Ascending aorta (tissue), 2 donors: ENCODE results near the gene FLNA. TPM values are rescaled to one million over a fixed set of nuclear protein-coding genes. Genes with fewer than 3 reads are reported as not detected.

Experiments
- DNase-seq, 2 donors: peaks; one replicate each; pipeline ENCODE4 v3.0.0-alpha.2; 2019; ENCODE audit warnings: low spot score in 2 of 2
- H3K27ac ChIP-seq, 2 donors: fragments of 200-600 bp; sonication (generic); one replicate each; pipeline ENCODE4 v1.5.1; 2016 to 2017; ENCODE audit warnings: mild to moderate bottlenecking in 1 of 2
- H3K27me3 ChIP-seq: fragments of 200-600 bp; sonication (generic); one replicate; pipeline ENCODE4 v1.5.1; 2017
- H3K36me3 ChIP-seq, 2 donors: fragments of 200-600 bp; sonication (generic); one replicate each; pipeline ENCODE4 v1.5.1; 2016
- H3K4me1 ChIP-seq, 2 donors: fragments of 200-600 bp; sonication (generic); one replicate each; pipeline ENCODE4 v1.5.1; 2016 to 2017; ENCODE audit warnings: mild to moderate bottlenecking in 1 of 2
- H3K4me3 ChIP-seq, 2 donors: fragments of 200-600 bp; sonication (generic); one replicate each; pipeline ENCODE4 v1.5.1; 2016 to 2017; ENCODE audit warnings: mild to moderate bottlenecking in 1 of 2
- H3K9me3 ChIP-seq, 2 donors: fragments of 200-600 bp; sonication (generic); one replicate each; pipeline ENCODE4 v1.5.1; 2016
- CTCF ChIP-seq, 3 experiments: fragments of 200-600 bp in 2 of 3; fragments of 450-650 bp in 1 of 3; sonication (generic) in 2 of 3; IDR thresholded peaks; one replicate each; pipeline ENCODE4 v1.5.1; 2016 to 2019; ENCODE audit warnings: antibody characterized with exemption in 3 of 3, mild to moderate bottlenecking in 1 of 3, moderate library complexity in 1 of 3
- intact Hi-C: fragments of 100-400 bp; cut with DNase I; formaldehyde crosslinking; loops from one replicate; pipeline ENCODE4 v1.15.1; 2023
- total RNA-seq: library from RNA; depleted of rRNA; stranded (reverse); fragments of >200 nt; gene quantifications from one replicate; pipeline ENCODE4 v1.1.0, GENCODE V29; 2016

Gene FLNA
- total RNA-seq, 1 donor from 2014 or later = 6,152 TPM

GRCh38 chrX:154373340-154374306, 811 bp downstream of the FLNA start:
- peak; percentile 44 to 59 (median 47) for TF ChIP-seq CTCF (IDR thresholded peaks at IDR 0.05)
- Histone ChIP-seq H3K4me3 (peak overlapping the region; percentile 64 to 91), H3K27ac (peak overlapping the region; percentile 97), H3K4me1 (peaks cover 2 to 7% of the 10 kb centered on the region in 2 donors), H3K27me3 (no peaks in the 10 kb centered on the region), H3K9me3 (no peaks in the 10 kb centered on the region), H3K36me3 (peaks cover 20 to 42% of the 10 kb centered on the region in 2 donors)
- intact Hi-C loops = loop anchor here (10.0 kb wide), 1 partner anchor 899 kb away; the partner anchor contains the start of gene HAUS7
- peak in 1 of 2 donors; percentile 90 for DNase-seq

- peaks cover 25 to 52% of the 10 kb centered on the region in 2 donors for H3K36me3 ChIP-seq
- peak overlapping the region; percentile 97 for H3K27ac ChIP-seq
- peak overlapping the region; percentile 64 to 91 for H3K4me3 ChIP-seq
- H3K27me3 ChIP-seq = no peaks in the 10 kb centered on the region
- no peak for DNase-seq
- H3K4me1 ChIP-seq = peaks cover 2 to 10% of the 10 kb centered on the region in 2 donors
- H3K9me3 ChIP-seq = no peaks in the 10 kb centered on the region
- intact Hi-C loops = loop anchor here (10.0 kb wide), 1 partner anchor 898 kb away; the partner anchor contains the start of gene HAUS7
- TF ChIP-seq CTCF (IDR thresholded peaks at IDR 0.05) = no peak
Observed at GRCh38 chrX:154372612-154373022, 1.8 kb downstream of the FLNA start.

- Histone ChIP-seq H3K4me1 (peaks cover 2 to 9% of the 10 kb centered on the region in 2 donors), H3K27ac (peak overlapping the region; percentile 97), H3K27me3 (no peaks in the 10 kb centered on the region), H3K9me3 (no peaks in the 10 kb centered on the region), H3K36me3 (peaks cover 32 to 60% of the 10 kb centered on the region in 2 donors), H3K4me3 (peak overlapping the region; percentile 64 to 91)
- DNase-seq = no peak
- TF ChIP-seq CTCF (IDR thresholded peaks at IDR 0.05) = no peak
- intact Hi-C loops = loop anchor here (10.0 kb wide), 1 partner anchor 897 kb away; the partner anchor contains the start of gene HAUS7
Observed at GRCh38 chrX:154371789-154372300, 2.6 kb downstream of the FLNA start.

- Histone ChIP-seq H3K4me3 (peak overlapping the region; percentile 64 to 91), H3K9me3 (no peaks in the 10 kb centered on the region), H3K27ac (peak overlapping the region; percentile 97), H3K27me3 (no peaks in the 10 kb centered on the region), H3K36me3 (peaks cover 39 to 66% of the 10 kb centered on the region in 2 donors), H3K4me1 (peaks cover 6 to 10% of the 10 kb centered on the region in 2 donors)
- DNase-seq = peak; percentile 78 to 95
- TF ChIP-seq CTCF (IDR thresholded peaks at IDR 0.05) = no peak
- intact Hi-C loops = loop anchor here (10.0 kb wide), 1 partner anchor 896 kb away; the partner anchor contains the start of gene HAUS7
Observed at GRCh38 chrX:154371017-154371788, 3.2 kb downstream of the FLNA start.
